Naive thymus-derived CD8-positive, alpha-beta T cell (primary cell): Measurements from ENCODE around the gene SLC30A2. TPM values are rescaled to one million over a fixed set of nuclear protein-coding genes. Genes with fewer than 3 reads are reported as not detected.

Source experiments
- ATAC-seq, 2 donors: fragments of 150-1000 bp; cut with Tn5 transposase in 1 of 2; sonication (Bioruptor Pico), chemical (Tn5 transposase) in 1 of 2; 1 replicate in 1 of 2; 2 replicates in 1 of 2; pipeline ENCODE4 v1.10.0; 2021; ENCODE audit warnings: mild to moderate bottlenecking in 2 of 2, moderate library complexity in 2 of 2
- POLR2A ChIA-PET: fragments of 350-600 bp; sonication (Branson Sonifier 250); formaldehyde crosslinking; loops from one replicate; lab custom pipeline; 2021; ENCODE audit warnings: antibody characterized with exemption; lab: Charles Lee
- DNase-seq, 10 donors: peaks; one replicate each; pipeline versions ENCODE4 v3.0.0 to v3.0.0-alpha.2; 2020 to 2022
- H3K27ac Mint-ChIP-seq, 10 donors: one replicate each; pipeline ENCODE4 v1.8.0; 2020 to 2022; ENCODE audit warnings: mild to moderate bottlenecking in 10 of 10, mixed read lengths in 10 of 10, moderate library complexity in 4 of 10, inconsistent platforms in 1 of 10
- H3K27me3 Mint-ChIP-seq, 5 donors: one replicate each; pipeline ENCODE4 v1.8.0; 2021 to 2022; ENCODE audit warnings: mixed read lengths in 5 of 5
- H3K36me3 Mint-ChIP-seq, 3 donors: one replicate each; pipeline ENCODE4 v1.8.0; 2020 to 2022; ENCODE audit warnings: mixed read lengths in 3 of 3, mild to moderate bottlenecking in 2 of 3, inconsistent platforms in 1 of 3
- H3K4me1 Mint-ChIP-seq, 4 donors: one replicate each; pipeline ENCODE4 v1.8.0; 2021 to 2022; ENCODE audit warnings: mixed read lengths in 4 of 4
- H3K4me3 Mint-ChIP-seq, 10 donors: one replicate each; pipeline ENCODE4 v1.8.0; 2020 to 2022; ENCODE audit warnings: mild to moderate bottlenecking in 10 of 10, mixed read lengths in 10 of 10, moderate library complexity in 6 of 10, inconsistent platforms in 1 of 10
- H3K9me3 Mint-ChIP-seq, 9 donors: one replicate each; pipeline ENCODE4 v1.8.0; 2020 to 2022; ENCODE audit warnings: mixed read lengths in 9 of 9, mild to moderate bottlenecking in 3 of 9, inconsistent platforms in 1 of 9, moderate library complexity in 1 of 9
- polyA plus RNA-seq, 3 donors: library from polyadenylated mRNA; unstranded; fragments of 300-500 nt; fragmentation: Illumina TruSeq; gene quantifications; one replicate each; pipeline ENCODE4 v1.2.3, GENCODE V29; 2021
- total RNA-seq, 8 experiments: library from RNA in 2 of 8; stranded (reverse) in 2 of 8; gene quantifications; one replicate each; pipeline ENCODE4 v1.2.3 and lab custom pipeline; 2021 to 2026

SLC30A2 gene
- total and polyA plus RNA-seq, 5 experiments from 2014 or later: 0.16 TPM; not detected in 4

DNA sequence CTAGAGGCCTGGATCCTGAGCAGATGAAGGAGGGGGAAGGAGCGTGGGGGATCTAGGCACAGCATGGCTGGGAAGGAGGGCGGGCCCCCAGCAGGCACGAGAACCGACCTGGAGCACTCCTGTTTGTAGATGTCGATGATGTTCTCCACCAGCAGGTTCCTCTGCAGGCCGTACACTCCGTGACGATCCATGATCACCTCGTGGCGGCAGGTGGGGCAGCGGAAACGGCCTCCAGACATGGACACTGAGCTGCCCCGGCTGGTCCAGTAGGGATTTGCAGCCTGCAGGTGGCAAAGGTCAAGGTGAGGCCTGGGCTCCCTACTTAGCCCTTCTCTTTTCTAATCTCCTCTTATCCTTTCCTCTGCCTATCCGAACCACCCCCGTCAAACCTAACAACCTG, 20.2 kb upstream of the SLC30A2 start:
- peaks cover 3 to 12% (median 5%) of the 10 kb centered on the region in 5 donors for H3K27me3 Mint-ChIP-seq
- no peak for ATAC-seq
- no peak overlapping the region for H3K27ac Mint-ChIP-seq
- H3K4me3 Mint-ChIP-seq: no peak overlapping the region
- H3K36me3 Mint-ChIP-seq: no peaks in the 10 kb centered on the region
- POLR2A ChIA-PET: no interaction called here
- H3K9me3 Mint-ChIP-seq: no peaks in the 10 kb centered on the region
- DNase-seq: no peak
- peaks cover 0 to 2% (median 0%) of the 10 kb centered on the region in 4 donors for H3K4me1 Mint-ChIP-seq

DNA sequence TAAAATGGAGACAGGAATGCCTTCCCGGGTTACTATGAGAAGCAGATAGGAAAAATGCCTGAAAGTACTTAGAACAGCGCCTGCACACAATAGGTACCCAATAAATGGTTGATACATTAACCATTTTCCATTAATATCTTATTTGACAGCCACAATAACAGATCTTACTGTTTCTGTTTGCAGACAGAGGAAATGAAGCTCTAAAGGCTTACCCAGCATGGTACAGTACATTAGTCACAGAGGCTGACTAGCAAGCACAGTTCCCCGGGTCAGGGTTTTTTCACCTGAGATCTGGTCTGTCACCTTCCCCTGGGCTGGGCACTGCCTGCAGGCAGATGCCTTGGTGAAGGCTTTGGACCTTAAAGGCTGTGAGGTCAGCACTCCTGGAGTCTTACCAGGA, 18.6 kb upstream of the SLC30A2 start:
- no peak overlapping the region for H3K4me3 Mint-ChIP-seq
- peaks cover 0 to 2% (median 0%) of the 10 kb centered on the region in 4 donors for H3K4me1 Mint-ChIP-seq
- no peaks in the 10 kb centered on the region for H3K9me3 Mint-ChIP-seq
- POLR2A ChIA-PET: interaction anchor here (0.5 kb wide), 1 partner anchor 9 kb away, joined by 4 read pairs; no protein-coding TSS in a partner anchor
- no peaks in the 10 kb centered on the region for H3K36me3 Mint-ChIP-seq
- peaks cover 6 to 26% (median 8%) of the 10 kb centered on the region in 5 donors for H3K27me3 Mint-ChIP-seq
- ATAC-seq: no peak
- DNase-seq: no peak
- H3K27ac Mint-ChIP-seq: peak overlapping the region in 2 of 10 donors; percentile 58 to 71

DNA sequence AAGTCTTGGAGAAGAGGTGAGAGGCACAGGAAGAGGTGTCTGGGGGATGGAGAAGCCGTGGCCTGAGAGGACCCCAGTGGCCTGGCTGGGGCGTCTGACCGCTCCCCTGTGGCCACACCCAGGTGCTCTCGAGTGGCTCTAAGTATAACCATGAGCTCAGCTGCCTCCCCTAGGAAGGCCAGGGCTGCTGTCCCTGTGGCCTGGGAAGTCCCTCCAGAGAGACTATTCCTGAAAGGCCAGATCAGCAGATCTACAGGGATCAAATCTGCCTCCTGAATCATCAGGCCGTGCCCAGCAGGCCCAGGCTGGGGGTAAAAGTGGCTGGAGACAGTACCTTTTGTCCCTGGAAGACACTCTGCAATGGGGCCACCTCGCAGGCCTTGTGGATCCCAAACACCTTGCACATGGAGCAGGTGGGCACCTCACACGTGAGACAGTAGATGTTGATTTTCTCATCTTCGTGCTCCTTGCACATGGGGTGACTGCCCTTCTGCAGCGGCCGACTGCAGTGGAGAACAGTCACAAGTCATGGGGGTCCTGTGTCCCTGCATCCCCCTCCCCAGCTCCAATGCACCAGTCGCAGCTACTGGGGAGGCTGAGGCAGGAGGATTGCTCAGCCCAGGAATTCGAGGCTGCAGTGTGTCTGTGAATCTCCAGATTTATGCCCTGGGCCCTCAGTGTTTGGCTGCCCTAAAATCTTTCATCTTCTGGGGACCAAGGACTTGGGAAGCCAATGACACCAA, 15.1 kb upstream of the SLC30A2 start:
- no peaks in the 10 kb centered on the region for H3K9me3 Mint-ChIP-seq
- peaks cover 7 to 31% (median 15%) of the 10 kb centered on the region in 5 donors for H3K27me3 Mint-ChIP-seq
- H3K27ac Mint-ChIP-seq: peak overlapping the region in 1 of 10 donors; percentile 21
- DNase-seq (no peak), ATAC-seq (no peak)
- H3K36me3 Mint-ChIP-seq: no peaks in the 10 kb centered on the region
- H3K4me3 Mint-ChIP-seq: no peak overlapping the region
- H3K4me1 Mint-ChIP-seq: no peaks in the 10 kb centered on the region
- POLR2A ChIA-PET: no interaction called here

- ATAC-seq: no peak
- POLR2A ChIA-PET: no interaction called here
These were observed 14.0 kb upstream of the SLC30A2 start for GRCh38 chr1:26059906-26060305.

DNA sequence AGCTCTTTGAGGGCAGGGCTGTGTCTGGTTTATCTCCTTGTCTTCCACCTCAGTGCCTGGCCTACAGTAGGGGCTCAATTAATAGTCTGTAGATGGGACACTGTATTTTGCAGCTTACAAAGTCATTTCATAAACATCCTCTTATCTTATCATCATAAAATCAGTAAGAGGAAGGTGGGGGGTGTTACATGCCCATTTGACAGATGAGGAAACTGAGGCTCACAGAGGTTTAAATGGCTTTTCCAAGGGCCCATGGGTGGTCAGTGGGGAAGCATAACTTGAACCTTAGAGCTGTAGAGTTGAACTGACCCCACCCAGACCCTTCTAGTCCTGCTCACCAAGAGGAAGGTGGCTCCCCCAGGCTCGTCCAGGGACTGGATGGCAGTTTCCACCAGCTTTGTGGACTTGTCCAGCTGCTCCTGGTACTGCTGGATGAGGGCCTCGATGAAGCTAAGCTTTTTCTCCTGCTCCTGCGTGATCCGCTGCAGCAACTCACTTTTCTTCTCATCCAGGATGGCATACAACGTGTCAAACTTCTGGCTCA, 12.2 kb upstream of the SLC30A2 start:
- ATAC-seq: no peak
- no peaks in the 10 kb centered on the region for H3K4me1 Mint-ChIP-seq
- DNase-seq: no peak
- peaks cover 6 to 47% (median 32%) of the 10 kb centered on the region in 5 donors for H3K27me3 Mint-ChIP-seq
- H3K27ac Mint-ChIP-seq: no peak overlapping the region
- H3K36me3 Mint-ChIP-seq: no peaks in the 10 kb centered on the region
- no peaks in the 10 kb centered on the region for H3K9me3 Mint-ChIP-seq
- H3K4me3 Mint-ChIP-seq: no peak overlapping the region
- POLR2A ChIA-PET: interaction anchor here (0.6 kb wide), 1 partner anchor 1261 kb away, joined by 3 read pairs; no protein-coding TSS in a partner anchor

More at GRCh38 chr1:26059906-26060305, 14.0 kb upstream of the SLC30A2 start:
- H3K4me1 Mint-ChIP-seq: no peaks in the 10 kb centered on the region
- no peak overlapping the region for H3K27ac Mint-ChIP-seq
- peaks cover 9 to 34% (median 18%) of the 10 kb centered on the region in 5 donors for H3K27me3 Mint-ChIP-seq
- H3K36me3 Mint-ChIP-seq: no peaks in the 10 kb centered on the region
- H3K9me3 Mint-ChIP-seq: no peaks in the 10 kb centered on the region
- DNase-seq: no peak
- no peak overlapping the region for H3K4me3 Mint-ChIP-seq

- POLR2A ChIA-PET: no interaction called here
- DNase-seq: no peak
- no peaks in the 10 kb centered on the region for H3K4me1 Mint-ChIP-seq
- H3K9me3 Mint-ChIP-seq: no peaks in the 10 kb centered on the region
- peaks cover 6 to 49% (median 32%) of the 10 kb centered on the region in 5 donors for H3K27me3 Mint-ChIP-seq
- no peak overlapping the region for H3K27ac Mint-ChIP-seq
- no peak for ATAC-seq
- no peaks in the 10 kb centered on the region for H3K36me3 Mint-ChIP-seq
- no peak overlapping the region for H3K4me3 Mint-ChIP-seq
These were observed 11.3 kb upstream of the SLC30A2 start for GRCh38 chr1:26057189-26057588.

DNA sequence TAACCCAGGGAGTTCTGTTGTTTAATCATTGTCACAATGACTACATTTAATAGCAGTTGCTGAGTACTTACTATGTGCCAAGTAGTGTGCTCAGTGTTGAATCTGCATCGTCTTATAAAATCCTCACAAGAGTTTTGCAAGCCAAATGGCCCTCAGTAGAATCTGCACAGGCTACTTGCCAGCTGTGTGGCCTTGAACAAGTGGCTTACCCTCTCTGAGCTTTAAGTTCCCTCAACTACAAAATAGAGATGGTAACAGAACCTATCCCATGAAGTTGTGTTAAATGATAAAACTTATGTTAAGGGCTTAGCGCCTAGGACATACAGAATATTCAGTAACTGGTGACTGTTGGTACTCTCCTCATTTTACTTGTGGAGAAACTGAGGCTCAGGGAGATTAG, 9.1 kb upstream of the SLC30A2 start:
- DNase-seq: no peak
- Mint-ChIP-seq H3K4me1 (peaks cover 0 to 7% (median 0%) of the 10 kb centered on the region in 4 donors), H3K36me3 (no peaks in the 10 kb centered on the region), H3K4me3 (no peak overlapping the region), H3K27me3 (peaks cover 10 to 48% (median 36%) of the 10 kb centered on the region in 5 donors), H3K9me3 (no peaks in the 10 kb centered on the region), H3K27ac (no peak overlapping the region)
- POLR2A ChIA-PET: interaction anchor here (0.7 kb wide), 1 partner anchor 10 kb away, joined by 4 read pairs; no protein-coding TSS in a partner anchor
- no peak for ATAC-seq

DNA sequence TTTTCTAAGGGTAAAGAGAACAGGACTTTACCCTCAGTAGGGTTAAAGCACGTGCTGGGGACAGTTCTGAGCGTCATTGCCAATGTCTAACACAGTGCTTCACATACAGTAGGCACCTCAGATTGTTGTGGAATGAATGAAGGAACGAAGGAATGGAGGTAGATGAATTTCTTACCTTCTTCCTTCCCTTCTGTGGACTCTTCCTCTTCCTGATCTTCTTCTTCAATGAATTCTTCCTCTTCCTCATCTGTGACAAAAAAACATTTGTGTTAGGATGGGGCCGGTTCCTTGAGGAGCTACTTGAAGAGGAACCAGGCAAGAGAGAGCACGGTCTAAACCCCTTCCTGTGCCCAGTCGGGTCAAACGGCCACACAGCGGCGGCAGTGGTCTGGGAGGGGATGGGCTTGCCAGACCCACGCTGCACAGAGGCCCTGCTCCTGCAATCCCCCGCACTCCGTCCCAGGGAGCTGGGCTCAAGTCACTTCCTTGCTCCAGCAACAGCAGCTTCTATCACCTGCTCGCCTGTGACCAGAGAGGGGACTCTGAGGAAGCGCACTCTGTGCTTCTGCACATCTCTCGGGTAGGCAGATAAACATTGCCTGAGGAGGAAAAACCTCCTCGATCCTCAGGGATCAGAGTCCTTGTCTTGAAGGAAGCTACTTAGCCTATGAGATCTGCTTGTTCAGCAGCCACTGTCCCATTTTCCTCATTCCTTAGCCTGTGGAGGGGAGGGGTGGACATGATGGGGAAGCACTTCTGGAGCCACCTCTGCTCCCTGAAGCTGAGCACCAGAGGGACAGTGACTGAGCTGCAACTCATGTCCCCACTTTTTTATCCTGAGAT, 8.0 kb upstream of the SLC30A2 start:
- Mint-ChIP-seq H3K4me3 (no peak overlapping the region), H3K27me3 (peaks cover 10 to 48% (median 41%) of the 10 kb centered on the region in 5 donors), H3K36me3 (no peaks in the 10 kb centered on the region), H3K9me3 (no peaks in the 10 kb centered on the region), H3K27ac (no peak overlapping the region), H3K4me1 (peaks cover 0 to 7% (median 0%) of the 10 kb centered on the region in 4 donors)
- ATAC-seq (no peak), DNase-seq (no peak)
- POLR2A ChIA-PET: no interaction called here

GRCh38 chr1:26050248-26050640, 4.3 kb upstream of the SLC30A2 start:
- DNase-seq: no peak
- H3K27me3 Mint-ChIP-seq: peaks cover 17 to 72% (median 55%) of the 10 kb centered on the region in 5 donors
- H3K9me3 Mint-ChIP-seq: no peaks in the 10 kb centered on the region
- no peaks in the 10 kb centered on the region for H3K36me3 Mint-ChIP-seq
- H3K4me1 Mint-ChIP-seq: peaks cover 0 to 9% (median 3%) of the 10 kb centered on the region in 4 donors
- no peak overlapping the region for H3K27ac Mint-ChIP-seq
- POLR2A ChIA-PET: no interaction called here
- ATAC-seq: no peak
- H3K4me3 Mint-ChIP-seq: no peak overlapping the region

DNA sequence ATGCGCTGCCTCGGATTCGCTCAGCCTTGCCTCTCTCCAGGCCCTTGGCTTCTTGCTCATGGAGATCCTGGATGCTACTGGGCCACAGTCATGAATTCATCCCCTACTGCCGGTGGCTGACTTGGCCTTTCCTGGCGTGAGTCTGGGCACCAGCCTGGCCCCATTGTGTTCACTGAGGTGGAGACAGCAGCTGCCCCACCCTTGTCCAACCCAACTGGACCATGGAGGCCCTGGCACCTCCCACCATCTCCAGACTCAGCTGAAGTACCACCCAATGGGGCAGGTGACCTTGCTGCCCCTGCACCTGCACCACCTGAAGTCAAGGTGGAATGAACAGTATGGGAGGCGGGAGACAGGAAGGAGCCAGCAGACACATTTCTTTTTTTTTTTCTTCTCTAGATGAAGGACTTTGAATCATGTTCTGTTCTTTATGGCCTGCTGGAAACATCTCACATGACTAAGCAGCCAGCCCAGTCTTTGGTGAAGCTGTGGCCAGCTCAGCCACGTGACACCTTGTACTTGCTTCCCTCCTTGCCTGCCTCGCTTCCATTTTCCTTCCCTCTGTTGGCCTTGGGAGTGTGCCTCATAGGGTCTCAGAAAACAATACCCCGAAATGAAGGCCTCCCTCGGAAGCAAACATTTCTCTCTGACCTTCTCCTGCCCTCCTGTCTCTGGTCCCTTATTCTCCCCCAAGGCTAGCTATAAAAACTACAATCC, 3.8 kb upstream of the SLC30A2 start:
- POLR2A ChIA-PET: no interaction called here
- Mint-ChIP-seq H3K36me3 (no peaks in the 10 kb centered on the region), H3K9me3 (no peaks in the 10 kb centered on the region), H3K27me3 (peaks cover 22 to 72% (median 58%) of the 10 kb centered on the region in 5 donors), H3K4me3 (no peak overlapping the region), H3K4me1 (peaks cover 0 to 14% (median 6%) of the 10 kb centered on the region in 4 donors), H3K27ac (no peak overlapping the region)
- DNase-seq (no peak), ATAC-seq (no peak)

GRCh38 chr1:26047278-26047874, 1.5 kb upstream of the SLC30A2 start:
- POLR2A ChIA-PET: no interaction called here
- ATAC-seq (no peak), DNase-seq (no peak)
- H3K36me3 Mint-ChIP-seq: no peaks in the 10 kb centered on the region
- no peaks in the 10 kb centered on the region for H3K9me3 Mint-ChIP-seq
- peaks cover 0 to 14% (median 6%) of the 10 kb centered on the region in 4 donors for H3K4me1 Mint-ChIP-seq
- H3K27ac Mint-ChIP-seq: no peak overlapping the region
- H3K4me3 Mint-ChIP-seq: peak overlapping the region in 2 of 10 donors; percentile 8 to 47
- H3K27me3 Mint-ChIP-seq: peaks cover 31 to 75% (median 58%) of the 10 kb centered on the region in 5 donors
